Panc1 (cell line): Measurements from ENCODE around the gene CCDC50. TPM values are rescaled to one million over a fixed set of nuclear protein-coding genes. Genes with fewer than 3 reads are reported as not detected.

Experiments used
- ATAC-seq: fragments of 200-7000 bp; cut with Tn5 transposase; 2 replicates; pipeline ENCODE4 v1.9.1; 2020; ENCODE audit warnings: mild to moderate bottlenecking, moderate library complexity
- BruUV-seq: library from RNA; stranded (reverse); fragments of 400-500 nt; replicated peaks from 2 replicates; lab custom pipeline; 2021; lab: Mats Ljungman, UMichigan
- CTCF ChIA-PET: fragments of 300-600 bp; sonication (Branson Sonifier 250); formaldehyde crosslinking; loops from one replicate; lab custom pipeline; 2022; ENCODE audit warnings: antibody characterized with exemption; lab: Charles Lee
- POLR2A ChIA-PET: fragments of 300-600 bp; sonication (Branson Sonifier 250); formaldehyde crosslinking; loops from one replicate; lab custom pipeline; 2022; ENCODE audit warnings: antibody characterized with exemption; lab: Charles Lee
- DNase-seq: peaks from one replicate; pipeline ENCODE4 v3.0.0-alpha.2; 2010; ENCODE audit warnings: low read depth, low spot score
- H3K27ac ChIP-seq: 2 replicates; pipeline ENCODE4 v1.5.1; 2011; ENCODE audit warnings: mild to moderate bottlenecking, low read length, inconsistent platforms
- H3K27me3 ChIP-seq: fragments of 200-500 bp; sonication (Bioruptor generic); 2 replicates; pipeline ENCODE4 v1.6.0; 2014; ENCODE audit warnings: low read length, inconsistent platforms; ENCODE audit not compliant: control insufficient read depth, insufficient read depth
- H3K36me3 ChIP-seq: fragments of 200-500 bp; sonication (Bioruptor generic); 2 replicates; pipeline ENCODE4 v1.5.1; 2014; ENCODE audit warnings: inconsistent platforms, mild to moderate bottlenecking, low read length, moderate library complexity; ENCODE audit not compliant: control insufficient read depth, insufficient read depth
- H3K4me1 ChIP-seq: 2 replicates; pipeline ENCODE4 v1.5.1; 2011; ENCODE audit warnings: inconsistent platforms, mild to moderate bottlenecking, low read length, moderate library complexity; ENCODE audit not compliant: control insufficient read depth, insufficient read depth
- H3K4me3 ChIP-seq, 2 experiments: 2 replicates each; pipeline ENCODE4 v1.5.1; 2011 to 2012; ENCODE audit warnings: low read depth in 2 of 2, low read length in 2 of 2, mild to moderate bottlenecking in 2 of 2, inconsistent platforms in 1 of 2, moderate library complexity in 1 of 2
- H3K9me3 ChIP-seq: fragments of 200-500 bp; sonication (Bioruptor generic); 2 replicates; pipeline ENCODE4 v1.5.1; 2014; ENCODE audit warnings: low read depth, mild to moderate bottlenecking, inconsistent platforms, low read length, moderate library complexity; ENCODE audit not compliant: control insufficient read depth, insufficient read depth
- CTCF ChIP-seq: fragments of 450-650 bp; IDR thresholded peaks from 2 replicates; pipeline ENCODE4 v1.5.1; 2017; ENCODE audit warnings: mild to moderate bottlenecking
- POLR2AphosphoS5 ChIP-seq: IDR thresholded peaks from 2 replicates; pipeline ENCODE4 v1.6.1; 2012; ENCODE audit warnings: mild to moderate bottlenecking, low read depth, low read length, moderate library complexity
- REST ChIP-seq, 2 experiments: IDR thresholded peaks; 2 replicates each; pipeline ENCODE4 v1.6.1; 2011 to 2012; ENCODE audit warnings: low read depth in 2 of 2, control low read depth in 1 of 2, low read length in 1 of 2, mild to moderate bottlenecking in 1 of 2, moderate library complexity in 1 of 2; ENCODE audit not compliant: insufficient read depth in 1 of 2
- SIN3A ChIP-seq: IDR thresholded peaks from 2 replicates; pipeline ENCODE4 v1.6.1; 2012; ENCODE audit warnings: low read depth, mild to moderate bottlenecking, low read length, moderate library complexity, borderline replicate concordance; ENCODE audit not compliant: insufficient read depth
- TCF7L2 ChIP-seq: IDR thresholded peaks from 2 replicates; pipeline ENCODE4 v1.6.1; 2011; ENCODE audit warnings: mild to moderate bottlenecking, low read depth, low read length, inconsistent platforms
- in situ Hi-C: cut with HindIII; loops from 2 replicates; pipeline ENCODE4 v1.10.0; 2016; ENCODE audit warnings: low sequenced_read_pairs, low pct_unique_long_range_greater_than_20kb
- intact Hi-C: fragments of 100-400 bp; cut with micrococcal nuclease; formaldehyde crosslinking; loops from one replicate; pipeline ENCODE4 v1.10.0; 2022; ENCODE audit not compliant: unreplicated experiment
- total RNA-seq: library from RNA; stranded (reverse); gene quantifications from one replicate; pipeline ENCODE4 v1.2.1, GENCODE V29; 2021; ENCODE audit not compliant: unreplicated experiment

The CCDC50 gene
- total RNA-seq, 1 experiment from 2014 or later: 89.3 TPM

- intact Hi-C loops: no loop called here
- CTCF ChIA-PET: no interaction called here
- no peaks in the 10 kb centered on the region for H3K36me3 ChIP-seq
- H3K9me3 ChIP-seq: no peaks in the 10 kb centered on the region
- no peaks in the 10 kb centered on the region for H3K4me1 ChIP-seq
- H3K27me3 ChIP-seq: no peaks in the 10 kb centered on the region
- TF ChIP-seq POLR2AphosphoS5 (no peak), REST (IDR thresholded peaks at IDR 0.05; ENCODE audit: insufficient read depth in 1 of 2, low read depth in 2 of 2, low read length in 1 of 2) (no peak), SIN3A (no peak), CTCF (no peak)
- ATAC-seq: no peak
- POLR2A ChIA-PET: no interaction called here
- no peak overlapping the region for H3K27ac ChIP-seq
- no TSS peak for BruUV-seq
- H3K4me3 ChIP-seq: no peak overlapping the region
- no peak for DNase-seq
- in situ Hi-C loops: no loop called here
These were observed 8.0 kb upstream of the CCDC50 start for GRCh38 chr3:191321019-191321767.

- CTCF ChIA-PET: interaction anchor here (0.5 kb wide), 1 partner anchor 1493 kb away, joined by 3 read pairs; no protein-coding TSS in a partner anchor
- Histone ChIP-seq H3K27me3 (no peaks in the 10 kb centered on the region), H3K27ac (no peak overlapping the region), H3K9me3 (no peaks in the 10 kb centered on the region), H3K36me3 (no peaks in the 10 kb centered on the region), H3K4me1 (peaks cover 10% of the 10 kb centered on the region), H3K4me3 (no peak overlapping the region)
- intact Hi-C loops (no loop called here), in situ Hi-C loops (no loop called here)
- no TSS peak for BruUV-seq
- TF ChIP-seq CTCF (no peak), REST (IDR thresholded peaks at IDR 0.05; ENCODE audit: insufficient read depth in 1 of 2, low read depth in 2 of 2, low read length in 1 of 2) (no peak), SIN3A (no peak), POLR2AphosphoS5 (no peak), TCF7L2 (no peak)
- POLR2A ChIA-PET: interaction anchor here (0.7 kb wide), 1 partner anchor 13 kb away, joined by 4 read pairs; no protein-coding TSS in a partner anchor
- no peak for DNase-seq
- ATAC-seq: no peak
These were observed 4.3 kb upstream of the CCDC50 start for GRCh38 chr3:191324936-191325335.
